Stimulated activated CD8-positive, alpha-beta memory T cell treated with anti-CD3 and anti-CD28 coated beads, Interleukin-12 subunit alpha, Interleukin-12 subunit beta, amount 100 ng/mL, for 24 hours (primary cell): ENCODE results near the gene EHMT2.
"Not testable (repeated sequence)": the region's sequence is repeated elsewhere in the genome, so short reads cannot be mapped to it uniquely, and the experiment has no call there.

ENCODE experiments used
- DNase-seq: peaks from one replicate; pipeline ENCODE4 v3.0.0-alpha.2; 2020; ENCODE audit errors: extremely low read depth

Gene EHMT2

DNA sequence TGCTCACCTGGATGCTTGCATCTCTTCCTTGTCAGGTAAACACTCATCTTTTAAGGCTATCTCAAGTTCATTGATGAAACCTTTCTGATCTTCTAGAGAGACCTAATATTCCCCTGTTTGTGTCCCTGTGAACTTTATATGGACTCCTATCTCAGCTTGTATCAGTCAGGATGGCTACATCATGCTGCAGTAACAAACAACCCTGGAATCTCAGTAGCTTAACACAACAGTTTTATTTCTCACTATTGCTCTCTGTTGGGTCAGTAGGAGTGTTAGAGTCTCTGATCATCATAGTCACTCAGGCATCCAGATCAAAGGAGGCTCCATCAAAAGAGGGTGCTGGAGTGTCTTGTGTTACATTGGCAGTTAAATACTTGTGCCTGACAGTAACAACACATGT, 17.9 kb upstream of the EHMT2 start:
- DNase-seq = no peak

DNA sequence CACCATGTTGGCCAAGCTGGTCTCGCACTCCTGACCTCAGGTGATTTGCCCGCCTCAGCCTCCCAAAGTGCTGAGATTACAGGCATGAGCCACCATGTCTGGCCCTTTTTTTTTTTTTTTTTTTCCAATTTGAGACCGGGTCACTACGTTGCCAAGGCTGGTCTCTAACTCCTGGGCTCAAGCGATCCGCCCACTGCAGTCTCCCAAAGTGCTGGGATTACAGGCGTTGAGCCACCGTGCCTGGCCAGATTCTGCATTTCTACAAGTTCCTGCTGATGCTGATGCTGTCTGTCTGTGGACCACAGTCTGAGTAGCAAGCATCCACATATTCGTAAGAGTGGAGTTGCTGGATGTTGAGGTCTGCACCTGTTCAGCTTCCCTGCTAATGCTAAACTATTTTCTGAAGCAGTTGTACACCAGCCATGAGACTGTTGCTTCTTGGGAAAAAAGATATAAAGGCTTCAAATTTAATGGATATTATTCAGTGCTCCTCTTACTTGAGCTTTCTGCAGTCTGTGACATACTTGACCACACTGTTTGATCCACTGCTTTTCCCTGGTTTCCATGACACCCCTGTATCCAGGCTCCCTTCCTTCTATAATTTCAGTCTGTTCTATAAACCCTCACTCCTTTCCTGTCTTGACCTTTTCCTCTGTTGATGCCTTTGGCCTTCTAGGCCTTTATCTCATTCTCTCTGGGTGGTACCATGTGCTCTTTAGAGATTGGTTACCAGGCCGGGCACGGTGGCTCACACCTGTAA, 14.5 kb upstream of the EHMT2 start:
- DNase-seq = no peak

DNA sequence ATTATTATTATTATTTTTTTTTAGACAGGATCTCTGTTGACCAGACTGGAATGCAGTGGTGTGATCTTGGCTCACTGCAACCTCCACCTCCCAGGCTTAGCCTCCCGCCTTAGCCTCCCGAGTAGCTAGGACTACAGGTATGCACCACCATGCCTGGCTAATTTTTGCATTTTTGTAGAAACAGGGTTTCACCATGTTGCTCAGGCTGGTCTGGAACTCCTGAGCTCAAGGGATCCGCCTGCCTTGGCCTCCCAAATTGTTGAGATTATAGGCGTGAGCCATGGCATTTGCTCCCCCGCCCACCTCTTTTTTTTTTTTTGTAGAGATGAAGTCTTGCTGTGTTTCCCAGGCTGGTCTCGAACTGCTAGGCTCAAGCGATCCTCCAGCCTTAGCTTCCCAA, 11.8 kb upstream of the EHMT2 start:
- not testable (repeated sequence) for DNase-seq

DNA sequence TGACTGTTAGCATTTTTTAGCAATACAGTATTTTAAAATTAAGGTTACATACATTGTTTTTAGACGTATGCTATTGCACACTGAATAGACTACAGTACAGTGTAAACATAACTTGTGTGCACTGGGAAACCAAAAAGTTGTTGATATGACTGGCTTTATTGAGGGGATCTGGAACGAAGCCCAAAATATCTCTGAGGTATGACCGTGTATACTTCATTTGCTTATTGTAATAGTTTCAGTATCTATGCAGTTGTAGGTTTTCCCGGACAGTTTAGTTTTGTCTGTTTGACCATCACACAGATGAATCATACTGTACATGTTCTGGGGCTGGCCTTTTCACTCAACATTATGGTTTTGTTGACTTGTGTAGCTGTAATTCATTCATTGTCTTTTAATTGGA, 11.3 kb upstream of the EHMT2 start:
- DNase-seq = no peak

DNA sequence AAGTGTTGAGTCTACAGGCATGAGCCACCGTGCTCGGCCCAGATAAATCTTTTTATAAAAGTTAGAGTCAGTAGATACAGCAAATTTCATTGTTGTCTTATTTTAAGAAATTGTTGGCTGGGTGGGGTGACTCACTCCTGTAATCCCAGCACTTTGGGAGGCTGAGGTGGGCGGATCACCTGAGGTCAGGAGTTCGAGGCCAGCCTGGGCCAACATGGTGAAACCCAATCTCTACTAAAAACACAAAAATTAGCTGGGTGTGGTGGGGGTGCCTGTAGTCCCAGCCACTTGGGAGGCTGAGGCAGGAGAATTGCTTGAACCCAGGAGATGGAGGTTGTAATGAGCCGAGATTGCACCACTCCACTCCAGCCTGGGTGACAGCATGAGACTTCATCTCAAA, 10.8 kb upstream of the EHMT2 start:
- DNase-seq = not testable (repeated sequence)

DNA sequence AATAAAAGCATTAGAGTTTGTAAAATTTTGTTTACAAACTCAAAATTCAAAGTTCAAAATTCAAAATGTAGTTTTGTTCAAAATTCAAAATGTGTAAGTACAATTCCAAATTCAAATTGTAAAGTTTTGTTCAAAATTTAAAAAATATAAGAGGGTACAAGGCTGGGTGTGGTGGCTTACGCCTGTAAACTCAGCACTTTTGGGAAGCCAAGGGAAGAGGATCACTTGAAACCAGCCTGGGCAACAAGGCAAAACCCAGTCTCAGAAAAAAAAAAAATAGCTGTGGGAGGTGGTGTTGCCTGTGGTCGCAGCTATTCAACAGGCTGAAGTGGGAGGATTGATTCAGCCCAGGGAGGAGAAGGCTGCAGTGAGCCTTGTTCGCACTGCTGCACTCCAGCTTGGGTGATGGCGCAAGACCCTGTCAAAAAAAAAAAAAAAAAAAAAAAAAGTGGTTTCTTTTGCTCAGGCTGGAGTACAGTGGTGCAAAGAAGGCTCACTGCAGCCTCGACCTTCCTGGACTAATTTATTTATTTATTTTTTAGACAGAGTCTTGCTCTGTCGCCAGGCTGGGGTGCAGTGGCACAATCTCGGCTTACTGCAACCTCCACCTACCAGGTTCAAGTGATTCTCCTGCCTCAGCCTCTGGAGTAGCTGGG, 9.8 kb upstream of the EHMT2 start:
- no peak for DNase-seq

DNA sequence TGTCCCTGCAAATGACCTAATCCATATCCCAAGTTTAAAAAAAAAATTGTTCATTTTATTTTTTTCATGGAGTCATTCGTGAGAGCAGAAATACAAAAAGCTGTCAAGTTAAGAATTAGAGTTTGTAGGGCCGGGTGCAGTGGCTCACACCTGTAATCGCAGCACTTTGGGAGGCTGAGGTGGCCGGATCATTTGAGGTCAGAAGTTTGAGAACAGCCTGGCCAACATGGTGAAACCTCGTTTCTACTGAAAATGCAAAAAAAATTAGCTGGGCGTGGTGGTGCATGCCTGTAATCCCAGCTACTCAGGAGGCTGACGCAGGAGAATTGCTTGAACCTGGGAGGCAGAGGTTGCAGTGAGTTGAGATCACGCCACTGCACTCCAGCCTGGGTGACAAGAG, 9.2 kb upstream of the EHMT2 start:
- not testable (repeated sequence) for DNase-seq

DNA sequence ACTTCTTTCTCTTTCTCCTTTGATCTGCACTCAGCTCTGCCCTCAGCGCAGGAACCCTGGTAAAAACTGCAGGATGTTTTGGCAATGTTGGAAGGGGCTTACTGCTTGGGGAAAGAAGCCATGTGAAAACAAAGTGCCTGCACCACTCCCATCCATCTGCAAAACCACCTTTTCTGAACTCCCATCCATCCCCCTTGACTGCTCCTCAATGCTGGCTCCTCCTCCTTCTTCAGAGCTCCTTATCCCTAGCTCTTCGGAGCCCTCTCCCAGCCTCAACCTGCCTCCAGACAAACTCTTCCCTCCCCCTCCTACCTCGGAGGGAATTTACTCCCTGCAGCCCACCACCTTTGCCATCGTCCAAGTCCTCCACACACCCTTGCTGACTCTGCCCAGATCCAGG, 8.6 kb upstream of the EHMT2 start:
- DNase-seq = no peak

DNA sequence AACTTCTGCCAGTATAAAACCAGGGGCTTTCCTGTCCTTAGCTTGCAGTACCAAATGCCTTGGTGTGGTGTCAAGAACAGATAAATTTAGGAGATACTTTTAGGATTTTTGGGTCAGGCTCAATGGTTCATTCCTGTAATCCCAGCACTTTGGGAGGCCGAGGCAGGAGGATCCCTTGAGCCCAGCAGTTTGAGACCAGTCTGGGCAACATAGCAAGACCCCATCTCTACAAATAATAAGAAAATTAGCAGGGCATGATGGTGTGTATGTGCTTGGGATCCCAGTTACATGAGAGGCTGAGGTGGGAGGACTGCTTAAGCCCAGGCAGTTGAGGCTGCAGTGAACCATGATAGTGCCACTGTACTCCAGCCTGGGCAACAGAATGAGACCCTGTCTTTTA, 7.5 kb upstream of the EHMT2 start:
- no peak for DNase-seq

DNA sequence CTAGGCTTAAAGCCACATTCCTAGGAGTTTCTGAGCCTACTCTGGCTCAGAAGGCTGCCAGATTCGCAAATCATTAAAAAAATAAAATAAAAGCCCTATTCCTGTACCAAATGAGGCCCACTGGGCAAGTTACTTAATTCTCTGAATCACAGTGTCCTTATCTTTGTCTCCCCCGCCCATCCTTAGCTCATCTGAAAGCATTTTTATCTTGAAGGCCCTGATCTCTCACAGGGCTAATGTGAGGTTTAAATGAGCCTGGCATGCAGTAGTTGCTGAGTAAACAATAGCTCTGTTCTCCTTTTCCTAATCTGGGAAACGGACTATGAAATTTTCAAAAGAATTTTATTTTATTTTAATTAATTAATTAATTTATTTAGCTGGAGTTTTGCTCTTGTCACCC, 6.5 kb upstream of the EHMT2 start:
- no peak for DNase-seq

DNA sequence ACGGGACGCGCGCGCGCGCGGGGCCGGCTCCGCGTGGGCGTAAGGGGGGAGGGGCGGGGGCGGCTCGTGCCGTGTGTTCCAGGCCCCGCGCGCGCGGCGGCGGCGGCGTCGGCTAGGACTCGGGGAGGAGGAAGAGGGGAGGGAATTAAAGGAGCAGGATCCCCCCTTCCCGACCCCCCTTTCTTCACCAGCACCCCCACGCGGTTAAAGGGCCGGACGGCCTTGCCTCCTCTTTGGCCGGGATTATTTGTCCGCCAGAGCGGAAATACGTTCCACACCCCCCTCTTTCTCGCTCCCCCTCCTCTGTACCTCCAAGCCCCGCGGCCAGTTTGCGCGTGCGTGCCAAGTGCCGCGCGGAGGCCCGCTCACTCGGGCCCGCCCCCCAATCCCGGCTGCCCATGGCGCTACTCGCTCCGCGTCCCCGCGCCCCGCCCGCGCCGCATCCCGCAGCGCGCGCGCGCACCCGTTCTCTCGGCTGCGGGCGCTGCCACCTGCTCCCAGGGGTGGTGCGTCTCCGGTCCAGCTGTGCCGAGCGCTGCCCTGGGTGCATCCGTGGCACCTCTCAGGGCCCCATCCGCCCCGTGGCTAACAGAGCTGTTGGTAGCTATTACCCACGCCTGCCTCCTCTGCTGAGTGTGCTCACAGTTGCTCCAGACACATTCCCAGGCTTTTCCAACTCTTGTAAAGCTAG, 4.6 kb upstream of the EHMT2 start, which contains the start of gene ZBTB12:
Gene ZBTB12, minus strand, starts transcription at position 134 of the 691 bp plus-strand sequence. CDS start 781 bp downstream, outside the sequence.
- peak; percentile 72 for DNase-seq

DNA sequence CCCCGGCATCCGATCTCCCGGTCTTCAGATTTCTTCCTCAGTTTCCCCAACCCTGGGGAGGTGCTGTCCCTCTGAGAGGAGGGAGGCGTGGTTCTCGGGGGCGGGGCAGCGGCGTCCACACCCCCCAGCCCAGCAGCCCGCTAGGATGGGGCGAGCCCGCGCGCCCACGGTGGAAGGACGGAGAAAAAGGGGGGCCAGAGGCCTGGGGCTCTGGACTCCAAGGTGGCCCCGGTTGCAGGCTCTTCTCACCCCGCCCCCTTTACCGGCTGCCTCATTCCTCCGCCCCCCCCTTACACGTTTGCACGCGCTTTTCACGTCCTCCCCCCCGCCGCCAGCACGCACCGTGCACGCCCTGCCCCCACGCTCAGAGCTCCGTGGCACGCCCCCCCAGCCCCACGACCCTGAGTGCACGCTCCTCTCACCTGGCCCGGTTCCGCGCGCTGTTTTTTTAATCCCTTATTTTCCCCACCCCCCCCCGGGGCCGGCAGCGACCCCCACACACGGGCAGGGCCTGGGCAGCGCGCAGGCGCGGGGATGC, 4.0 kb upstream of the EHMT2 start:
- peak; percentile 55 for DNase-seq

DNA sequence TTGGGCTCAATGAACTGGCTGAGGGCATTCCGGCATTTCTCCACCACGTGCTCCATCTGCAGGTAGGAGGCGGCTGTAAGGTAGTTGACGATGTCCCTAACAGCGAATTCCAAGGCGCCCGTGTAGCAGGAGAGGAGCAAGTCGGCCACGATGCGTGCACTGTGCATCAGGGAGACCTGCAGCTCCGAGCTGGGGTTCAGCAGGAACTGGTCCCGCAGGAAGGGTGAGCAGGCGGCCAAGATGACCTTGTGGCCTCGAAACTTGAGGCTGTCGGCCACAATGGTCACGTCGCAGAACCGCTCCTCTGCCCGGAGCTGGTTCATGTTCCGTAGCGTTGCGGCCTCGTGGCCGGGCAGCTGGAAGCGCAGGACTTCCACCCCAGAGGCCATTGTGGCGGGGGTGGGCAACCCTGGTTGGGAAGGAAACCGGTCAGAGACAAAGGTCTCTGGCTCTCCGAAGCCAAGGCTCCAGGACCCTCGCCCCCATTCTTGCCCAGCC, 3.5 kb upstream of the EHMT2 start:
- no peak for DNase-seq

DNA sequence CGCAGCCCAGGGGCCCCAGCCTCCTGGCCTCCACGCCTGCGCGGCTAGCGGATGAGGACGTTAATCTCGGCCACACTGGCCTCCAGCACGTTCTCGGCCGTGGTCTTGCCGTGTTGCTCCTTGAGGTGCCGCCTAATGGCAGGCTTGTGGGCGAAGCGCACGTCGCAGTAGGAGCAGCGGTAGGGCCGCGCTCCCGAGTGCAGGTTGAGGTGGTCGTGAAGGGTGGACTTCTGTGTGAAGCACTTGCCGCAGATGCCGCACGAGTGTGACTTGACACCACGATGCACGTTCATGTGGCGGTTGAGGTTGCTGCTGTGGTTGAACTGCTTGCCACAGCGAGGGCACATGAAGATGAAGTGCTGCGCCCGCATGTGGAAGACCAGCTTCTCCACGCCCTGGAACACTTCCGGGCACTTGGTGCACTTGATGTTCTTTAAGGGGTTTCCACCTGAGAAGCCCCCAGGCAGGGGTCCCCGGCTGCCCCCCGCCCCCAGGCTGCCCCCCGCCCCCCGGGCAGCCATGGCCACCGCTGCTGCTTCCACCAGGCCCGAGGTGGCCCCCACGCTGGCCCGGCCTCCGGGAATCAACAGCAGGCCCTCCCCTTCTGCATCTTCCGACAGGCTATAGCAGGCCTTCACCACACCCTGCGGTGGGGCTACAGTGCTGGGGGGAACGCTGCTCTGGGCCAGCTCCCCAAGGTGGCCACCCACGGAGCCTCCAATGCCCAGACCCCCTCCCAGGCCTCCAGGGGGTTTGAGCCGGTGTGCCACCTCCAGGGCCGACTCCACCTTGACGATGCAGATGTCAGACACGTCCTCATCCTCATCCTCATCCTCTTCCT, 2.6 kb upstream of the EHMT2 start:
- no peak for DNase-seq

DNA sequence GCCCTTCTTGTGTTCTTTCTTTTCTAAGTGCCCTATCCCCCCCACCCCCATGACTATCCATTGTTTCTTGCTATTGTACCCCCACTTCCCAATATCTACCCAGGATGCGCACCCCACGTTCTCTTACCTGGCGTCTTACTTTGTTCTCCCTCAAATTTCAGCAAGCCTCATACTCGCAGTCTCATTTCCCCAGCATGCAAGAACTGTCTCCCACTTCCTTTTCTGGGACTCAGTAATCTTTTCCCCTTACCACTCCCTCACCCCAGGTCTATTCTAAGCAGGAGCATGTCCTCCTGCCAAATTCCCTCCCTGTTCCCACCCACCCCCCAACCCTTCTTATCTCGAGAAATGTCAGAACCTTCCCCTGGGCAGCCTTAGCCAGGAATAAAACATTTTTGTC, 1.7 kb upstream of the EHMT2 start:
- no peak for DNase-seq

DNA sequence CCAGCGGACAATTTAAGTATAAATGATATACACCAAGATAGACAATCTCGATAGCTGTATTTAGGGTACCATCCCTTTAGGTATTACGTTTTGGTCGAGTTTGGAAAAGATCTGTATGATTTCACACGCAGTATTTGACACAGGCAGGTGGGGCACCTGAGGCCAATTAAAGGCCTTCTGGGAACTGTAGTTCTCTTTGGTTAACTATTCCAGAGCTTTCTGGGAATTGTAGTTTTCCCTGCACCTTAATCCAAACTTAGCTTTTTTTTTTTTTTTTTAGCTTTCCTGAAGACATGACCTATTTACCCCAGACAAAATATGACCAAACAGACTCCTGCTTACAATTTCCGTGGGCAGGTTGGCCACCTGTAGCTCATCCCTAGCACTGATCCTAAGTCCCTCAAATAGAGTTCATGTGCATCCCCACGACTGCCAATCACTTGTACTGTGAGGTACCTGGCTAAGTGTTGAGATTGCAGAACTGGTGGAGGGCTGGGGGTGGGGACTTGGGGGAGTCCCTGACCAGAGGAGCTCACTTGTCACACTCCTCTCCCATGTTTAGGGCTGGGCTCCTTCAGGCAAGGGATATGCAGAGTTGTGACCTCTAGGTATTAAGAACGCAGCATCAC, 999 bp upstream of the EHMT2 start:
- DNase-seq = no peak

DNA sequence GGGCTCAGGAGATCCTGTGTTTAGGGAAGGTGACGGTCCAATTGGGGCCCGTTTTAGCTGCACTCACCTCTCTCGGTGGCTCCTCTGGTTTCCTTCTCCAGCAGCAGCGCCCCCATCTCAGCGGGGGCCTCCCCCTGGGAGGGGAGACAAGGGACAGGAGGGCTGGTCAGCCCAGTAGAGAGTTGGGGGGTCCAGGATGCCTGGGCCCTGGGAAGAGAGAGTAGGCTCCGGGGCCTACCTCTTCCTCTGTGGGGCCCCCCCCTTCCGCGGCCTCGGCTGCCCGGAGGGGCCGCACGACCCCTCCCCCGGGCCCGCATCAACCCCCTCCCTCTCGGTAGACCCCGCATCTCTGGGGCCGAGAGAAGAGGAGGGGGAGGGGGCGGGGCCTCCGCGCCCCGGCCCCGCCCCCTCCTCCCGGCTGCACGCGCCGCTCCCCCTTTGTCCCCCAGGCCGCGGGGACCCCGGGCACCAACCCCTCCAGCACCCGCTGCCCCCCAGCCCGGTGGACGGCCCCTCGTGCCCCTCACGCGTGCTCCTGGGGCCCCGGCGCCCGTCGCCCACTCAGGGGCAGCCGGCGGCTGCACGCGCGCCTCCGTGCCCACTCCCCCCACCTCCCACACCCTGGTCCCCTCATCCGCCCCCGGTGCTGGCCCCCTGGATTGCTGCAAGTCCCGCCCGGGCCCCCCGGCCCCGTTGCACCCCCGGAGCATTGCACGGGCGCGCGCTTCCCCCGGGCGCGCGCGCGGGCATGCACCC, 464 bp downstream of the EHMT2 start:
- DNase-seq = no peak

DNA sequence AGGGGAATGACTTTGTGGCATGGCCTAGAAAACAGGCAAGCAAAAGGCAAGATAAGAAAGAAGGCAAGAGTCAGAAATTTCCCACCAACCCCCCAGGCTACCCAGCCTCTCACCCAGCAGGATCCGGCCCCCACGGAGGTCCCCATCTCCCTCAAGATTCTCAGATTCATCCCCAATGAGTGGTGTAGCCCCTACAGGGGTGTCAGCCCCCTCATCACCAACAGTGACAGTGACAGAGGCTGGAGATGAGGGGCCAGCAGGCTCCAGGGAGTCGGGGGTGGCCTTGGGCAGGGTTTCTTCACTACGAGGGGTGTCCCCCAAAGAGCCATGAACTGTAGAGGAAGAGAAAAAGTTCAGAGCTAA, 1.0 kb downstream of the EHMT2 start:
- DNase-seq = no peak

DNA sequence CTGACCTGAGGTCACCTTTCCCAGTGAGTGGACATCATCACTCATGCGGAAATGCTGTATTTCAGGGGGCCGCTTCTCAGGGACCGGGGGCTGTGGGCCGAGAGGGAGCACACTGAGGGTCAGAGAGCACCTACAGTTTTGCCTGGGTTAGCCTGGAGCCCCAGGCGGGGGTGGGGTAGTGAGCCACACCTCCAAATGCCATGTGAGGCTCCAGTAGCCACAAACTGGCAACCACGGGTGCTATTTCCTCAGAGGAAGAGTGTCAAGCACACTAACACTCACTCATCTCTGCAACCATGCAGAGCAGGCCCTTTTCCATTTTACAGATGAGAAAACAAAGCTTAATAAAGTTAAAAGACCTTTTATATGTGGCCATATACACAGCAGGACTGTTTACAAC, 4.7 kb downstream of the EHMT2 start:
- no peak for DNase-seq

DNA sequence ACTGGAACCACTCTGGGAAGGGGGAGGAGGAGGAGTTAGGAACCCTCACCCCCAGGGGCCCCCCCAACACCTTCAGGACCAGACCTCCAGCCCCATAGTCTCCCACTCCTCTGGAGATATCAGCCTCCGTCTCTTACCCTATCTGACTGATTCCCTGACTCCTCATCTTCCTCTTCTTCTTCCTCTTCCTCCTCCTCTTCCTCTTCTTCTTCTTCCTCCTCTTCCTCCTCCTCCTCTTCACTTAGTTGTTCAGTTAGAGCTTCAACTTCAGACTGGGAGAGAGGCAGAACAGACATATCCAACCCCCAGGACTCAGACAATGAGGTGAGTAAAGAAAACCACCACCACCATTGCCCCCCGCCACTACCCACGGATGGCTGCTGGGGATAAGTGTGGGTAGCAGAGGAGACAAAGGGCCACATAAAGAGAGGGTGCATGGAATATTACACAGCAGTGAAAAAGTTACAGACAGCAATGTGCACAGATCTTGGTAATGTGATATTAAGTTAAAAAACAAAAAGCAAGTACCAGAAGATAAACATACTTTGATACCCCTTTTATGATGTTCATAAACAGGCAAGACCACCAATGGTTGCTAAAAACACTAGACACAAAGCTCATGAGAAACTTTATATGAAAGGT, 8.0 kb downstream of the EHMT2 start:
- no peak for DNase-seq
